GM21529 (cell line): ENCODE data around the gene MRPS16.

ENCODE experiments used
- ATAC-seq: cut with Tn5 transposase; IDR thresholded peaks from one replicate; pipeline ENCODE4 v1.9.1; 2021; ENCODE audit not compliant: unreplicated experiment

Gene MRPS16

GRCh38 chr10:73205081-73205480 lies 47.4 kb downstream of the MRPS16 start:
- ATAC-seq: no peak
